ENCODE results near the gene SUDS3.

- TF ChIP-seq EZH2 (IDR thresholded peaks at IDR 0.05) (no peak), POLR2AphosphoS5 (IDR thresholded peaks at IDR 0.05; ENCODE audit: borderline replicate concordance, low read depth, low read length) (no peak), FOXP2 (optimal IDR thresholded peaks at IDR 0.05; ENCODE audit: control extremely low read depth, extremely low read length, insufficient read depth) (no peak)
Measured at GRCh38 chr12:118398940-118399339, 22.6 kb downstream of the SUDS3 start.
